Adrenal gland (tissue), 5 donors: Measurements from ENCODE around the gene COMP.
"Not testable (repeated sequence)": the region's sequence is repeated elsewhere in the genome, so short reads cannot be mapped to it uniquely, and the experiment has no call there.

Experiments used
- CTCF ChIP-seq, 6 experiments: fragments of 450-650 bp in 4 of 6; fragments of 200-600 bp in 2 of 6; sonication (generic) in 1 of 6; IDR thresholded peaks; 1 replicate in 5 of 6; 2 replicates in 1 of 6; pipeline versions ENCODE4 v1.5.1 to v1.8.0; 2016 to 2021; ENCODE audit warnings: antibody characterized with exemption in 6 of 6, mild to moderate bottlenecking in 2 of 6, moderate library complexity in 1 of 6
- POLR2A ChIP-seq, 2 donors: fragments of 450-650 bp; IDR thresholded peaks; one replicate each; pipeline ENCODE4 v1.6.1; 2017; ENCODE audit warnings: antibody characterized with exemption in 2 of 2, mild to moderate bottlenecking in 2 of 2, moderate library complexity in 1 of 2
- donor health status: DM: no; HTN: no; CAD: no.

GRCh38 chr19:18816645-18817044 lies 25.5 kb upstream of the COMP start:
- not testable (repeated sequence) for TF ChIP-seq CTCF, POLR2A (IDR thresholded peaks at IDR 0.05)
